GM18951 (cell line): ENCODE data around the gene SLC7A7.

ENCODE experiments used
- POLR2A ChIP-seq: IDR thresholded peaks from 4 replicates; pipeline ENCODE4 v1.6.1; 2011; ENCODE audit warnings: mild to moderate bottlenecking; ENCODE audit not compliant: insufficient read length, insufficient read depth; ENCODE audit errors: extremely low read depth
- in situ Hi-C: fragments of 300-500 bp; cut with MboI; formaldehyde crosslinking; loops from one replicate; pipeline ENCODE4 v1.12.0; 2022; ENCODE audit warnings: low sequenced_read_pairs, mixed read lengths, inconsistent platforms; ENCODE audit not compliant: unreplicated experiment

The SLC7A7 gene

DNA sequence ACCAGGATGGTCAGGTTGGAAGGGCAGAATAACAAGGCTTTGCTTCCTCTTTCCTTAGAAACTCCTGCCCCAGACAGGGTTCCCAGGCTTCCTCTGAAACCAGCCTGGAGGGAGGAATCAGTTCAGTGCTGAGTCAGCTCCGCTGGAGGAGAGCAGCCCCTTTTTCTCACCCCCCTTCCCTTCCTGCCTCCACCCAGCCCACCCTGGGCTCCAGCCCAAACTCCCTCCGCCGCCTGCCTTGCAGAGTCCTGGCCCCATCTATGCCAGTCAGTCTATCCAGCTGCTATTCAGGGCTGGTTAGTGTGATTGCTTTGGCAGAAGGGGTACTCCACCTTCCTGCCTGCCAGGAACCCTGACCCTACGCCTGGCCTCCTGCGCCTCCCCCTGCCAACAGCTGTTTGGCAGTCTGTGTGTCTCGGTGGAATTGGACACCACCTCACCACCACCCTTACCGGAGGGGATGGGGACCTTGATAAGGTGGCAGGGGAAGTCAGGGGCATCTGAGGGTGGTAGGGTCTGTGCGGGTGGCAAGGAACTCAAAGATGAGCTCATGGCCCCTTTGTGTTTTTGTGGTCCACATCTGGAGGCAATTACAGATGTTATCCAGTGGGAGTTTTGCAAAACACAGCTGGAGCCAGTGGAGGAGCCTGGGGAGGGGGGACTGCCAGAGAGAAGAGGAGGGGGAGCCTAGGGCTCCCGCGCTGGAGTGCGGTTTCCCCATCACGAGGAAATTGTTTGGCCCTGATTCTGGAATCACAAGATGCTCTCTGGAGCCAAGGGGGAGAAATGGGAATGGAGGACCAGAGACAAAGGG lies 33.3 kb upstream of the SLC7A7 start:
- in situ Hi-C loops: loop anchor here (10.0 kb wide), 1 partner anchor 194 kb away; no protein-coding TSS in a partner anchor
- no peak for TF ChIP-seq POLR2A

DNA sequence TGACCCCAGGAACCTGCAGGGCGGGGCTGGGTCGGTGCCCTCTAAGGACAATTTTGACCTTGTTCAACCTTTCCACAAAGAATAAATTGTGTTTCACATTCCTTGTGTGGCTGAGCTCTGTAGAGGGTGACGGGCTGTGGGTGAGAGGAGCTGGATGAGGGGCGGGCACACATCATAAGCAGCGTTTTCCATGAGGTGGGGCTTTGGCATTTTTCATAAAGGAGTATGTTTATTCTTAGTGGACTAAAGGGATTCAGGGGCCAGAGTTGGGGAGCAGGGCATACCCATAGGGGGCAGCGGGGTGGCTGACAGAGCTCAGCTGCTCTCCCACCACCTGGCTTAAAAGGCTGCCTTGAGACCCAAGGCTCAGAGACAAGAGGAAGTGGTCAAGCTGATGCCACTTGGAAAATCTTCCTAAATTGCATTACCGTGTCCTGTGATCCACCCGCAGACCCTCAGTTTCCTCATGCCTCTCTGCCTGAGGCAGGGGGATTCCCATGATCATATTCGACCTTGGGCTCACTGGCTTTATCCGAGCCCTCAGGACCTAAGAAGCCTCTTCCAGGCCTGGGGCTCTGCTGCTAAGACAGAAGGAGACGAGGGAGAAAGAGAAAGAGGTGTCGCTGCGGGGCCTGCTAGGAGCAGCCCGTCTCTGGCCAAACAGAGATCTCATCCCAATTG lies 32.6 kb upstream of the SLC7A7 start:
- in situ Hi-C loops: loop anchor here (10.0 kb wide), 1 partner anchor 193 kb away; no protein-coding TSS in a partner anchor
- no peak for TF ChIP-seq POLR2A

DNA sequence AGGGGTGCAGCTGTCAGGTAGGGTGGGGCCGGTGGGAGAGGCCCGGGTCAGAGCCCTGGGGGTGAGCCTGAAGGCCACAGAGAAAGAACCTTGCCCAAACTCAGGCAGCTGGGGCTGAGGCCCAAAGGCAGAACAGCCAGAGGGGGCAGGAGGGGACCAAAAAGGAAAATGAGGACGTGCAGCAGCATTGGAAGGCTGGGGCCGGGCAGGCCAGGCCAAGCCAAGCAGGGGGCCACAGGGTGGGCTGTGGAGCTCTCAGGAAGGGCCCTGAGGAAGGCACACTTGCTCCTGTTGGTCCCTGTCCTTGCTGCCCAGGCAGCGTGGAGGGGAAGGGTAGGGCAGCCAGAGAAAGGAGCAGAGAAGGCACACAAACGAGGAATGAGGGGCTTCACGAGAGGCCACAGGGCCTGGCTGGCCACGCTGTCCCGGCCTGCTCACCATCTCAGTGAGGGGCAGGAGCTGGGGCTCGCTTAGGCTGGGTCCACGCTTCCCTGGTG lies 31.6 kb upstream of the SLC7A7 start:
- no peak for TF ChIP-seq POLR2A
- in situ Hi-C loops: loop anchor here (10.0 kb wide), 1 partner anchor 192 kb away; no protein-coding TSS in a partner anchor

DNA sequence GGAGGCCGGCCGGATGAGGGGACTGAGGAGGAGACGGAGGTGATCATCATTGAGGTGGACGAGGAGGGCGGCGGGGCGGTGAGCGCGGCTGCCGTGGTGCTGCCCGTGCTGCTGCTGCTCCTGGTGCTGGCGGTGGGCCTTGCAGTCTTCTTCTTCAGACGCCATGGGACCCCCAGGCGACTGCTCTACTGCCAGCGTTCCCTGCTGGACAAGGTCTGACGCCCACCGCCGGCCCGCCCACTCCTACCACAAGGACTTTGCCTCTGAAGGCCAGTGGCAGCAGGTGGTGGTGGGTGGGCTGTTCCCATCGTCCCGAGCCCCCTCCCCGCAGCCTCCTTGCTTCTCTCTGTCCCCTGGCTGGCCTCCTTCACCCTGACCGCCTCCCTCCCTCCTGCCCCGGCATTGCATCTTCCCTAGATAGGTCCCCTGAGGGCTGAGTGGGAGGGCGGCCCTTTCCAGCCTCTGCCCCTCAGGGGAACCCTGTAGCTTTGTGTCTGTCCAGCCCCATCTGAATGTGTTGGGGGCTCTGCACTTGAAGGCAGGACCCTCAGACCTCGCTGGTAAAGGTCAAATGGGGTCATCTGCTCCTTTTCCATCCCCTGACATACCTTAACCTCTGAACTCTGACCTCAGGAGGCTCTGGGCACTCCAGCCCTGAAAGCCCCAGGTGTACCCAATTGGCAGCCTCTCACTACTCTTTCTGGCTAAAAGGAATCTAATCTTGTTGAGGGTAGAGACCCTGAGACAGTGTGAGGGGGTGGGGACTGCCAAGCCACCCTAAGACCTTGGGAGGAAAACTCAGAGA lies 30.8 kb upstream of the SLC7A7 start:
- in situ Hi-C loops: loop anchor here (10.0 kb wide), 1 partner anchor 191 kb away; no protein-coding TSS in a partner anchor
- TF ChIP-seq POLR2A: no peak

DNA sequence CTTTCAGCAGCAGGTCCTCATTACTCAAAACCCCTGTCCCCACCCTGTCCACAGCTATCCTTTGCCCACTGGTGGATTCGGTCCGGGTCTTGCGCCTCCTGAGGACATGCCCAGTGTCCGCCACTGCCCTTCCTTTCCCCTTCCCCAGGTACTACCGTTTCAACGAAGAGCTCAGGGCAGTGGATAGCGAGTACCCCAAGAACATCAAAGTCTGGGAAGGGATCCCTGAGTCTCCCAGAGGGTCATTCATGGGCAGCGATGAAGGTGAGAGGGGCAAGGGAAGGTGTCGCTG lies 29.8 kb upstream of the SLC7A7 start:
- no peak for TF ChIP-seq POLR2A
- in situ Hi-C loops: loop anchor here (10.0 kb wide), 1 partner anchor 190 kb away; no protein-coding TSS in a partner anchor

DNA sequence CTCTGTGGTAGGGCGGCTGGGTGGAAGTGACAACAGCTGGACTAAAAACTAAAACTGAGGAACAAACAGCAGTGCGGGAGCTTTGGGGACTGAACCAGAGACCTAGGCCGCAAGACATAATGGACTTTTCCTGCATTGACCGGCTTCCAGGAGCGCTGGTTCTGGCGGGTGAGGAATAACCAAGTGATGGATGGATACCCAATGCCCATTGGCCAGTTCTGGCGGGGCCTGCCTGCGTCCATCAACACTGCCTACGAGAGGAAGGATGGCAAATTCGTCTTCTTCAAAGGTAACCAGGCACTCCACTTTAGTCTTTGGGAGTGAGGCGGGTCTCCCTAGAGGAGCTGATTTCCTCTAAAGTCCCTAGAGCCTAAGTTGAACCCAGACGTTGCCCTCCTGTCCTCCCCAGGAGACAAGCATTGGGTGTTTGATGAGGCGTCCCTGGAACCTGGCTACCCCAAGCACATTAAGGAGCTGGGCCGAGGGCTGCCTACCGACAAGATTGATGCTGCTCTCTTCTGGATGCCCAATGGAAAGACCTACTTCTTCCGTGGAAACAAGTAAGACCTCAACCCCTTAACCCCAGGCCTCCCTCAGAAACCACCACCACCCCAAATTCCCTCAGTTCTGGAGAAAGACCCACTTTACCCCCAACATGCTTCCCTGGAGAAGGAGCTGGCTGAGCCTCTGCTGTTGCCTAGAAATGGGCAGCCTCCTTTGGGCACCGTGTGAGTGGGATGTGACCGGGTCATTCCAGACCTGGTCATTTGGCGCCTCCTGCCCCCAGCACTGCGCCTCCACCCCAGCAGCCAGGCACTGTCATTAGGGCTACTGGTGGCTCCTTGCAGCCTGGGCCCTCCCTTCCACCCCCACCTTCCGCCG lies 29.2 kb upstream of the SLC7A7 start:
- TF ChIP-seq POLR2A: no peak
- in situ Hi-C loops: loop anchor here (10.0 kb wide), 1 partner anchor 190 kb away; no protein-coding TSS in a partner anchor

DNA sequence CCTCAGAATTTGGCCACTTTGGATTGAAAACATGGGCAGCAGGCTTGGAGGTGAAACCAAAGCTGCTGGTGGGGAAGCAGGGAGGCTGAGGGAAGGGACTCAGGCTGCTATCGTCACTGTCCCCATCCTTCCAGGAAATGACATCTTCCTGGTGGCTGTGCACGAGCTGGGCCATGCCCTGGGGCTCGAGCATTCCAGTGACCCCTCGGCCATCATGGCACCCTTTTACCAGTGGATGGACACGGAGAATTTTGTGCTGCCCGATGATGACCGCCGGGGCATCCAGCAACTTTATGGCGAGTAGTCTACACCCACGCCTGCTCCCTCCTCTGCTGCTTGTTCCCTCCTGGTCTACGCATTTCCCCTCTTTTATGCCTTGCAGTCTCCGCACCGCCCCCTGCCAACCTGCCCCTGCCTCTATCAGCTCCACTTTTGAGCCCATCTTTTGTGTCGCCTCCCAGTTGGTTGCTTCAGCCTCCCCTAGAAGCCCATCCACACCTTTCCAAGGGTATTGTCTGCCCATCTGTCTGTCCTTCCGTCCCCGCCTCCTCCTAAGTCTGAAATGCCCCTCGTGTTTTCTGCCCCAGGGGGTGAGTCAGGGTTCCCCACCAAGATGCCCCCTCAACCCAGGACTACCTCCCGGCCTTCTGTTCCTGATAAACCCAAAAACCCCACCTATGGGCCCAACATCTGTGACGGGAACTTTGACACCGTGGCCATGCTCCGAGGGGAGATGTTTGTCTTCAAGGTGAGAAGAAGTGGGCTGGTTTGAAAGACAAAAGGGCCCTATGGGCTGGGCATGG lies 28.1 kb upstream of the SLC7A7 start:
- in situ Hi-C loops: loop anchor here (10.0 kb wide), 1 partner anchor 189 kb away; no protein-coding TSS in a partner anchor

DNA sequence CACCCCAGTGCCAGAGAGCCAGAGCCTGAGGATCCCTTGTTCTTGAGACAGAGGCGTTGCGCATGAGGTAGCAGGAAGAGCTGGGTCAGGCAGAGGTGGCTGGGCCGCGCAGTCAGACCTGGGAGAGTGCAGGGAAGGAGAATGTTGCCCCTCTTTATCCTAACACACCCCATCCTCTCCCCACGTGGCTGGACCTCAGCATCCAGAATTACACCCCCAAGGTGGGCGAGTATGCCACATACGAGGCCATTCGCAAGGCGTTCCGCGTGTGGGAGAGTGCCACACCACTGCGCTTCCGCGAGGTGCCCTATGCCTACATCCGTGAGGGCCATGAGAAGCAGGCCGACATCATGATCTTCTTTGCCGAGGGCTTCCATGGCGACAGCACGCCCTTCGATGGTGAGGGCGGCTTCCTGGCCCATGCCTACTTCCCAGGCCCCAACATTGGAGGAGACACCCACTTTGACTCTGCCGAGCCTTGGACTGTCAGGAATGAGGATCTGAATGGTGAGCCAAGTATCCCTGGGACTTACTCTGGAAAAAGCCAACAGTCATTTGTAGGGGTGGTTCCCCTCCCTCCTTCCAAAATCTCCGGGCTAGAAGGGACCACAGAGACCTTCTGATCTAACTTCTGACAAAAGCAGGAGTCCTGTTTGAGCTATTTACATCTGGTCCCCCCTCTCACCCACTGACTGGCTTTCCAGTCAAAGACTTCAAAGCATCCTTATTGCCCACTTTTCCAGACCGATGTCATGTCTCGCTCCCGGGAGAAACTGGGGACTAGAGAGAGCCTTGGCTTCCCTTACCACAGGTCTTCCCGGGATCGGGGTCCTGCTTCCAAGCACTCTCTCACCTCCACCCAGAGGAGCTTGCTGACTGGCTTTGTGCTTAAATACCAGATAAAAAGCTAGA lies 27.2 kb upstream of the SLC7A7 start:
- in situ Hi-C loops: loop anchor here (10.0 kb wide), 1 partner anchor 188 kb away; no protein-coding TSS in a partner anchor
- no peak for TF ChIP-seq POLR2A

More for the DNA sequence above, 28.1 kb upstream of the SLC7A7 start:
- no peak for TF ChIP-seq POLR2A

DNA sequence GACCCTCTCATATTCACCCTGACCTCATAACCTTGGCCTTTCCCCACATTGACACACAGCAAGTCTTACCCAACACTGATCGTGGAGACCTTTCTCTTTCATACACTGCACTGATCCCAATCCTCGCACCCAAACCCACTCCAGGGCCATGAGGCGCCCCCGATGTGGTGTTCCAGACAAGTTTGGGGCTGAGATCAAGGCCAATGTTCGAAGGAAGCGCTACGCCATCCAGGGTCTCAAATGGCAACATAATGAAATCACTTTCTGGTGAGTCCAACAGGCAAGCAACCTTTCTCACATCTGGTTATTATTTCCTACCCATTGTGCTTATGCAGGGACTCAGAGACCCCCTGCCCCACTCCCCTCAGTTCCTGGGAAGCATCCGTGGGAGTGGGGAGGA lies 26.5 kb upstream of the SLC7A7 start:
- TF ChIP-seq POLR2A: no peak
- in situ Hi-C loops: loop anchor here (10.0 kb wide), 1 partner anchor 187 kb away; no protein-coding TSS in a partner anchor

DNA sequence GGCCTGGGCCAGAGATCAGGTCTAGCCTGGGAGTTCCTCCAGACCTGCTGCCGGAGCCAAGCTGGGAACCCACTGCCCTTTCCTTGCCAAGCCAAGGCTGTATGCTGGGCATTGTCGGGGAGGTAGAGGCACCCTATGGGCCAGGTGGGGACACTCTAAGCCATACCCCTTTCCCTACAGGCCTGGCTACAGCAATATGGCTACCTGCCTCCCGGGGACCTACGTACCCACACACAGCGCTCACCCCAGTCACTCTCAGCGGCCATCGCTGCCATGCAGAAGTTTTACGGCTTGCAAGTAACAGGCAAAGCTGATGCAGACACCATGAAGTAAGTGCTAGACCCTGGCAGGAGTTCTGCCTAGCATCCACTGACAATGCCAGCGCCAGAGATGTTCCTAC lies 26.1 kb upstream of the SLC7A7 start:
- in situ Hi-C loops: loop anchor here (10.0 kb wide), 1 partner anchor 187 kb away; no protein-coding TSS in a partner anchor
- TF ChIP-seq POLR2A: no peak

DNA sequence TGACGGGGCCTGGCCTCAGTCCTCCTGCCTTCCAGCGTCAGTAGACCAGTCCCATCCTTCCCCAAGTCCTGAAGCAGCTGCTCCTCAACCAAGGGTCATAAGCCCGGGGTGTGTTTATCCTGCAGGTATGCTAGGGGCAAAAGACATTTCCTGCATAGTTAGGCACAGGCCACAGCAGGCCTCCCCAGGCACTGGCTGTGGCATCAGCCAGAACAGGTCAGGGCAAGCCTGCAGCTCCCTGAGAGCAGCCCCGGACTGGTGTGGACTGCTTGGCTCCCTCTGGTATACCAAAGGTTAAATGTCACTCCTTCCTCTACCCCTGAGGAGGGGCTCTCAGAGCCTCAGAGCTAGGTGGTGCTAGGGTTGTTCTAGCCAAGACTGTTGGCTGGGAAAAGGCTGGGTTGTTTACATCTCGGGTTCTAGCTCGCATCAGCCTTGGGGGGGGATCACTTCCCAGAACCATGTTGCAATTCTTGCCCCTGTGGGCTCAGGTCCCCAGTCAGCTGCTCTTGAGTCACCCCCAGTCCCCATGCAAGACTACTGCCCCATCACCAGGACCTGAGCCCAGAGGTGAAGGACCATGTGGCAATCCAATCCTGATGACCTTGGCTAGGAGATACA lies 24.0 kb upstream of the SLC7A7 start:
- TF ChIP-seq POLR2A: no peak
- in situ Hi-C loops: no loop called here
